ENCODE results near the gene MED16. TPM values are rescaled to one million over a fixed set of nuclear protein-coding genes. Genes with fewer than 3 reads are reported as not detected.
"Not testable (repeated sequence)": the region's sequence is repeated elsewhere in the genome, so short reads cannot be mapped to it uniquely, and the experiment has no call there.

MED16 gene
- total RNA-seq, 2 experiments from 2014 or later: 19.1 to 54.3 TPM

DNA sequence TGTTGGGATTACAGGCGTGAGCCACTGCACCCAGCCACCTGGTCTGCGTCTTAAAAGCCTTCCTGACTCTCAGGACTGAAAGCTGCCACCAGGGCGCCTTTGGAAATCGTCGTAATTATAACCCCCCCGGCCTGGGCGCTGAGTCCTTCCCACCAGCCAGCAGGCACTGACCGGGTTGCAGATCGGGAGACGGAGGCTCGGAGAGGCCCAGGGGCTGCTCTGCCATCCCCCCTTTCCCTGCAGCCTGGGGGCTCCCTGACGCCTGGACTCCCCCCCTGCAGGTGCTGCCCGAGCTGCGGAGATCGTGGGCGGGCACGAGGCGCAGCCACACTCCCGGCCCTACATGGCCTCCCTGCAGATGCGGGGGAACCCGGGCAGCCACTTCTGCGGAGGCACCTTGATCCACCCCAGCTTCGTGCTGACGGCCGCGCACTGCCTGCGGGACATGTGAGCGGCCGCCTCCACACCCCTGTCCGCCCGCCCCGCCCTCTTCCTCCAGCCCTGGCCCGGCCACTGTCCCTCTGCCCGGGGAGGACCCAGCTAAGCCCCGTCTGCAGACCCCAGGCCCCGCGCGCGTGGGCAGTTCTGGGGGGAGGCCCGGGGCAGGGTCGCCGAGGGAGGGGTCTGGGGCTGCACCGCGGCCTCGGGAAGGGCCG lies 49.7 kb downstream of the MED16 start:
- intact Hi-C loops (cut with micrococcal nuclease; ENCODE audit: unreplicated experiment): no loop called here

DNA sequence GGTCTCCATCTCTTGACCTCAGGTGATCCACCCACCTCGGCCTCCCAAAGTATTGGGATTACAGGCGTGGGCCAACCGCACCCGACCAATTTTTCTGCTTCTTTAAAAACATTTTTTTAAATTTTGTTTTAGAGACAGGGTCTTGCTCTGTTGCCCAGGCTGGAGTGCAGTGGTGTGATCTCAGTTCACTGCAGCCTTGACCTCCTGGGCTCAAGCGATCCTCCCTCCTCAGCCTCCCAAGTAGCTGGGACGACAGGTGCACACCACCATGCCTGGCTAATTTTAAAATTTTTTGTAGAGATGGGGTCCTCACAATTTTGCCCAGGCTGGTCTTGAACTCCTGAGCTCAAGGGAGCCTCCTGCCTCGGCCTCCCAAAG lies 50.2 kb downstream of the MED16 start:
- H3K79me2 ChIP-seq (ENCODE audit: insufficient read depth, low read depth, low read length); POLR2A ChIA-PET; intact Hi-C loops (cut with micrococcal nuclease; ENCODE audit: unreplicated experiment); H3K36me3 ChIP-seq (ENCODE audit: insufficient read depth, low read length); CTCF ChIA-PET (ENCODE audit: unreplicated experiment); BruUV-seq (replicated peaks); H3K4me2 ChIP-seq (ENCODE audit: low read length); H2AFZ ChIP-seq (ENCODE audit: low read length); DNase-seq (ENCODE audit: low spot score); H3K9me3 ChIP-seq (ENCODE audit: low read length); H3K4me3 ChIP-seq (ENCODE audit: low read depth, low read length, poor library complexity, severe bottlenecking); H3K27ac ChIP-seq (ENCODE audit: low read depth, low read length, poor library complexity, severe bottlenecking); H4K20me1 ChIP-seq (ENCODE audit: insufficient read depth, low read length); H3K9me2 ChIP-seq (ENCODE audit: insufficient read depth, low read length): not testable (repeated sequence)
- H3K4me1 ChIP-seq (ENCODE audit: insufficient read depth, low read length, poor library complexity, severe bottlenecking): peaks cover 13% of the 10 kb centered on the region

More for the DNA sequence above, 49.7 kb downstream of the MED16 start:
- TF ChIP-seq, protein P1, sequence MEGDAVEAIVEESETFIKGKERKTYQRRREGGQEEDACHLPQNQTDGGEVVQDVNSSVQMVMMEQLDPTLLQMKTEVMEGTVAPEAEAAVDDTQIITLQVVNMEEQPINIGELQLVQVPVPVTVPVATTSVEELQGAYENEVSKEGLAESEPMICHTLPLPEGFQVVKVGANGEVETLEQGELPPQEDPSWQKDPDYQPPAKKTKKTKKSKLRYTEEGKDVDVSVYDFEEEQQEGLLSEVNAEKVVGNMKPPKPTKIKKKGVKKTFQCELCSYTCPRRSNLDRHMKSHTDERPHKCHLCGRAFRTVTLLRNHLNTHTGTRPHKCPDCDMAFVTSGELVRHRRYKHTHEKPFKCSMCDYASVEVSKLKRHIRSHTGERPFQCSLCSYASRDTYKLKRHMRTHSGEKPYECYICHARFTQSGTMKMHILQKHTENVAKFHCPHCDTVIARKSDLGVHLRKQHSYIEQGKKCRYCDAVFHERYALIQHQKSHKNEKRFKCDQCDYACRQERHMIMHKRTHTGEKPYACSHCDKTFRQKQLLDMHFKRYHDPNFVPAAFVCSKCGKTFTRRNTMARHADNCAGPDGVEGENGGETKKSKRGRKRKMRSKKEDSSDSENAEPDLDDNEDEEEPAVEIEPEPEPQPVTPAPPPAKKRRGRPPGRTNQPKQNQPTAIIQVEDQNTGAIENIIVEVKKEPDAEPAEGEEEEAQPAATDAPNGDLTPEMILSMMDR (conservative IDR thresholded peaks at IDR 0.05; ENCODE audit: low read length): no peak
- no peak for TF ChIP-seq EZH2phosphoT487 (IDR thresholded peaks at IDR 0.05; ENCODE audit: borderline replicate concordance, low read depth, low read length)
- no peak overlapping the region for H3K4me2 ChIP-seq (ENCODE audit: low read length)
- ChIA-PET POLR2A (no interaction called here), CTCF (ENCODE audit: unreplicated experiment) (no interaction called here)
- H3K4me1 ChIP-seq (ENCODE audit: insufficient read depth, low read length, poor library complexity, severe bottlenecking): peaks cover 13% of the 10 kb centered on the region
- no peaks in the 10 kb centered on the region for H3K36me3 ChIP-seq (ENCODE audit: insufficient read depth, low read length)
- H3K9me2 ChIP-seq (ENCODE audit: insufficient read depth, low read length): no peaks in the 10 kb centered on the region
- DNase-seq (ENCODE audit: low spot score): no peak
- H3K9me3 ChIP-seq (ENCODE audit: low read length): no peaks in the 10 kb centered on the region
- H4K20me1 ChIP-seq (ENCODE audit: insufficient read depth, low read length): no peaks in the 10 kb centered on the region
- H3K4me3 ChIP-seq (ENCODE audit: low read depth, low read length, poor library complexity, severe bottlenecking): no peak overlapping the region
- no peak overlapping the region for H3K27ac ChIP-seq (ENCODE audit: low read depth, low read length, poor library complexity, severe bottlenecking)
- no peaks in the 10 kb centered on the region for H3K79me2 ChIP-seq (ENCODE audit: insufficient read depth, low read depth, low read length)
- no peak overlapping the region for H2AFZ ChIP-seq (ENCODE audit: low read length)
- BruUV-seq (replicated peaks): no TSS peak

DNA sequence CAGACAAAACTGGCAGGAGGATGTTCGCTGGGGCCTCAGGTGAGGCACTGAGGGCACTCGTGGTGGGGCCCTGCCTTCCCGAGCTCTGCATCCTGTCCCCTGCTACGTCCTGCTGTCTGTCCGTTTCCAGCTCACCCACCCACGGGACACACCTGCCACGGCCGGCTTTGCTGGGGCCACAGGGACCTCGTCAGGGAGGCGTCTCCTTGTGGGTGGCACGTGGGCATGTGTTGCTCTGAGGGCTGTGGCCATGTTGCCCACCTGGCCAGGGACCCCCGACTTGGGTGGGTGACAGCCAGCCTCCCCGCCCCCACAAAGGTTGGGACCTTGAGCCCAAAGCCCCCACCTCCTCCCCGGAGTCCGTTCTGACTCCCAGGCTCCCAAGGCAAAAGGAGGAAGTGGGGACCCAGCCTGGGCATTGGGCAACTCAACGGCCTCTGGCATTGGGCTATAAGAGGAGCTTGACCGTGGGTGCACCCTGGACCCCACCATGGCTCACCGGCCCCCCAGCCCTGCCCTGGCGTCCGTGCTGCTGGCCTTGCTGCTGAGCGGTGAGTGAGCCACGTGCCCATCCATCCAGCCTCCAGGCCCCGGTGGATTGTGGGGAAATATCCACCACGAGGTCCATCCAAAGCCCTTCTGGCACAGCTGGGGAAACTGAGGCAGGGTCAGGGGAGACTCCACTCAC lies 52.3 kb downstream of the MED16 start, which contains the start of gene PRTN3:
Gene PRTN3 (plus strand): TSS at position 481 of the 688 bp plus-strand sequence. CDS start 10 bp downstream, at position 491.
- H4K20me1 ChIP-seq (ENCODE audit: insufficient read depth, low read length): no peaks in the 10 kb centered on the region
- no peaks in the 10 kb centered on the region for H3K36me3 ChIP-seq (ENCODE audit: insufficient read depth, low read length)
- no peak within 1 kb of the TSS for H2AFZ ChIP-seq (ENCODE audit: low read length)
- H3K4me2 ChIP-seq (ENCODE audit: low read length): no peak within 1 kb of the TSS
- H3K9me2 ChIP-seq (ENCODE audit: insufficient read depth, low read length): no peaks in the 10 kb centered on the region
- no peak for TF ChIP-seq EZH2phosphoT487 (IDR thresholded peaks at IDR 0.05; ENCODE audit: borderline replicate concordance, low read depth, low read length)
- TF ChIP-seq, protein P1 (conservative IDR thresholded peaks at IDR 0.05; ENCODE audit: low read length): no peak
- peaks cover 11% of the 10 kb centered on the region for H3K4me1 ChIP-seq (ENCODE audit: insufficient read depth, low read length, poor library complexity, severe bottlenecking)
- H3K27ac ChIP-seq (ENCODE audit: low read depth, low read length, poor library complexity, severe bottlenecking): no peak within 1 kb of the TSS
- no peaks in the 10 kb centered on the region for H3K9me3 ChIP-seq (ENCODE audit: low read length)
- intact Hi-C loops (cut with micrococcal nuclease; ENCODE audit: unreplicated experiment): no loop called here
- H3K79me2 ChIP-seq (ENCODE audit: insufficient read depth, low read depth, low read length): no peaks in the 10 kb centered on the region
- DNase-seq (ENCODE audit: low spot score): no peak
- POLR2A ChIA-PET: no interaction called here
- no TSS peak for BruUV-seq (replicated peaks)
- CTCF ChIA-PET (ENCODE audit: unreplicated experiment): no interaction called here
- H3K4me3 ChIP-seq (ENCODE audit: low read depth, low read length, poor library complexity, severe bottlenecking): no peak within 1 kb of the TSS
